ENCODE results near the gene NTNG1. TPM values are rescaled to one million over a fixed set of nuclear protein-coding genes. Genes with fewer than 3 reads are reported as not detected.

The NTNG1 gene
- total and polyA plus RNA-seq, 2 of the 8 experiments (the other 6 are each of a cell fraction or from before 2014, with no cell fraction given): 1.2 to 4.1 TPM

GRCh38 chr1:107187399-107187798 is 46.6 kb downstream of the NTNG1 start (continued):
- no peak for TF ChIP-seq E2F6 (IDR thresholded peaks at IDR 0.05)
- TF ChIP-seq CHD1 (IDR thresholded peaks at IDR 0.05; ENCODE audit: low read depth, low read length): no peak
